ENCODE measurements around the gene HDGFL2.

Gene HDGFL2

GRCh38 chr19:4533835-4534424 lies 61.8 kb downstream of the HDGFL2 start:
- no peak overlapping the region for H3K4me3 ChIP-seq (replicated peaks; ENCODE audit: low read depth, low read length)
- no peak for DNase-seq (ENCODE audit: extremely low read depth, low read depth)
- TF ChIP-seq CTCF (IDR thresholded peaks at IDR 0.05; ENCODE audit: low read depth, low read length, missing control alignments) = no peak

GRCh38 chr19:4534836-4535658 lies 63.0 kb downstream of the HDGFL2 start, which contains the start of gene PLIN5:
TSS of gene PLIN5 (minus strand) at chr19:4535224. CDS start at chr19:4534074, 1,150 bp downstream.
- no peak for TF ChIP-seq CTCF (IDR thresholded peaks at IDR 0.05; ENCODE audit: low read depth, low read length, missing control alignments)
- H3K4me3 ChIP-seq (replicated peaks; ENCODE audit: low read depth, low read length) = peak within 1 kb of the TSS; percentile 5; the same call in 1 of the 2 replicates
- DNase-seq (ENCODE audit: extremely low read depth, low read depth) = peak; percentile 40

- H3K4me3 ChIP-seq (replicated peaks; ENCODE audit: low read depth, low read length) = no peak overlapping the region
- DNase-seq (ENCODE audit: extremely low read depth, low read depth) = no peak
- TF ChIP-seq CTCF (IDR thresholded peaks at IDR 0.05; ENCODE audit: low read depth, low read length, missing control alignments) = no peak
Measured at GRCh38 chr19:4536798-4537197, 64.7 kb downstream of the HDGFL2 start.

GRCh38 chr19:4537953-4538600 lies 66.0 kb downstream of the HDGFL2 start:
- H3K4me3 ChIP-seq (replicated peaks; ENCODE audit: low read depth, low read length) = no peak overlapping the region
- no peak for DNase-seq (ENCODE audit: extremely low read depth, low read depth)
- TF ChIP-seq CTCF (IDR thresholded peaks at IDR 0.05; ENCODE audit: low read depth, low read length, missing control alignments) = no peak

- no peak for DNase-seq (ENCODE audit: extremely low read depth, low read depth)
- no peak for TF ChIP-seq CTCF (IDR thresholded peaks at IDR 0.05; ENCODE audit: low read depth, low read length, missing control alignments)
Measured at GRCh38 chr19:4538601-4538954, 66.5 kb downstream of the HDGFL2 start.

GRCh38 chr19:4539169-4539692 lies 67.1 kb downstream of the HDGFL2 start:
- TF ChIP-seq CTCF (IDR thresholded peaks at IDR 0.05; ENCODE audit: low read depth, low read length, missing control alignments) = no peak
- DNase-seq (ENCODE audit: extremely low read depth, low read depth) = no peak
- no peak overlapping the region for H3K4me3 ChIP-seq (replicated peaks; ENCODE audit: low read depth, low read length)

More at GRCh38 chr19:4538601-4538954, 66.5 kb downstream of the HDGFL2 start:
- no peak overlapping the region for H3K4me3 ChIP-seq (replicated peaks; ENCODE audit: low read depth, low read length)
